SH-SY5Y (cell line): ENCODE results near the gene ELMO1.

Experiments
- GATA2 ChIP-seq: IDR thresholded peaks from 2 replicates; pipeline ENCODE4 v1.6.1; 2011; ENCODE audit warnings: mild to moderate bottlenecking, low read depth, low read length
- GATA3 ChIP-seq: IDR thresholded peaks from 2 replicates; pipeline ENCODE4 v1.6.1; 2011; ENCODE audit warnings: low read depth, mild to moderate bottlenecking, low read length, moderate library complexity

The ELMO1 gene

DNA sequence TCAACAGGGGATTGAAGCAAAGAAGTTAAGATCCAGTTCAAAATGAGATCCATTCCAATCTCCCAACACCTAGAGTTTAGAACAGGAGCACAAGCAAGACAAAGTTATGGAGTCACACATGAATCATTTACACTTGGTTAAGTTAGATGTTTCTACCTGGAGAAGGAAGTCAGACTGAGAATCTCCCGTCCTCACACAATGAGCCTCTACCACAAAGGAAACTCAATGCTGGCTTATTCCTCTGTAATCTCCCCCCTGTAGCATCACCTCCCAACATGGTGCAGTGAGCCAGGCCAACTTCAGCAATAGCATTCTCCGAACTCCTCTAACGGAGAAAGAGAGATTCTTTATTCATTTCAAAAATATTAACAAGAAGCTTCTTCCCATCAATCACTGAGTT, 82.2 kb downstream of the ELMO1 start:
- TF ChIP-seq GATA2 (no peak), GATA3 (no peak)

GRCh38 chr7:37365405-37365804, 83.3 kb downstream of the ELMO1 start:
- TF ChIP-seq GATA2 = no peak
- TF ChIP-seq GATA3 = no peak

- TF ChIP-seq GATA3 (no peak), GATA2 (no peak)
Measured at GRCh38 chr7:37364856-37365255, 83.8 kb downstream of the ELMO1 start.

GRCh38 chr7:37363536-37364491, 84.8 kb downstream of the ELMO1 start:
- TF ChIP-seq GATA3 = no peak
- no peak for TF ChIP-seq GATA2

DNA sequence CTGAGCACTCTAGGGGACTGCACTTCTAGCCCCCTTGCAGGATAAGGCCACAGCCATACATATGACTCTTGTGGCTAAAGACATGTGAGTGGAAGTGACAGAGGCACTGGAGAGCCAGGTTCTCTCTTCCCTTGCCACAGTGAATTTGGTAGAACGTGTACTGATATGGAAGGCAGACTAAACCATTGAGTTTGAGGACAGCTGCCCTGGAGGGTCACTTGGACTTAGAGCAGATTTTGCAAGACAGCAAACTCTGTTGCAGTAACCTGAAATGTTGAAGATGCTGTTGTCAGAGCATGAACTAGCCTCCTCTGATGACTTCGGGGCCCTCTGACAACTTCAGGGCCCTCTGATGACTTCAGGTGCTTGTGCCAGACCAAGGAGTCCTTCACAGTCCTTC, 85.9 kb downstream of the ELMO1 start:
- TF ChIP-seq GATA2 (no peak), GATA3 (no peak)

DNA sequence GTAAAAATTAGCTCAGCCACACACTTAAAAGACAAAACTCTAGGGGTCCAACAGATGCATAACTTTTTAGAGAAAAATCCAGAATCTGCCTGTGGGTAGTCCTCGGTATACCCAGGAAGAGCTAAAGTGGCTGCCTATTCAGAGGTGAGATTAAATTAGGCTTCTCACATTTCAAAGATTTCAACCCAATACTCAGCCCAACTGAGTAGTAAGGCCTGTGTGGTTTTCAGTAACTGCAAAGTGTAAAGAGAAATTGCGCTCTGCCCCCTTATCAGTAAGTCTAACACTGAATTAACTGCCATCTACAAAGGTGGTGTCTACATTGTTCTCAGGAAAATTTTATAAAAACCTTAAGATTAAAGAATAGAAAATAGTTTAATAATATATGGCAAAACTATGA, 88.2 kb downstream of the ELMO1 start:
- TF ChIP-seq GATA2 (no peak), GATA3 (no peak)

GRCh38 chr7:37359662-37360444, 88.8 kb downstream of the ELMO1 start:
- TF ChIP-seq GATA3 = peak; percentile 57; the same call in 1 of the 2 replicates
- no peak for TF ChIP-seq GATA2

GRCh38 chr7:37359180-37359579, 89.5 kb downstream of the ELMO1 start:
- TF ChIP-seq GATA2 (no peak), GATA3 (no peak)

GRCh38 chr7:37357637-37357996, 91.0 kb downstream of the ELMO1 start:
- TF ChIP-seq GATA2 (peak; percentile 66), GATA3 (peak; percentile 56; the same call in 1 of the 2 replicates)

- no peak for TF ChIP-seq GATA2
- TF ChIP-seq GATA3 = no peak
Measured at GRCh38 chr7:37356911-37357636, 91.6 kb downstream of the ELMO1 start.

DNA sequence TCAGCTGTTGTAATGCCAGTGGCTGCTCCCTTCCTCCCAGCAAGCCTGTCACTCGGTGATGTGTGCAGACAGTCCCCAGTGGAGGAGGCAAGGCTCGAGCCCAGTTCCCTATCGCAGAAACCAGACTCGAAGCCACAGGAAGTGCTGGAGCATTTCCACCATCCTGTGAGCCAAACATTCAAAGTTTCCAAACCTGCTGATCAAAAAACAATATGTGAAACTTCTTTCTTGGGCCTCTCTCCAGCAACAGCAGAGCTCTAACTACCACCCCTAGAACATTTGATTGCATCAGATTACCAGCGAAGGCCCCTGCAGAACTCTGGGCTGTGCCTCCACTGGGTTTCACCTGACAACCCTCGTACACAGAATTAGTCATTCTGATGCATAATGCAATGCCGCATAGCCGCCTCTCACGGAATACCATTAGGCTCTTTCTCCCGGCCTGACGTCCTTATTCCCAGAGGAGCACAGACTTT, 94.0 kb downstream of the ELMO1 start:
- no peak for TF ChIP-seq GATA2
- no peak for TF ChIP-seq GATA3

GRCh38 chr7:37353949-37354655, 94.6 kb downstream of the ELMO1 start:
- TF ChIP-seq GATA3 (no peak), GATA2 (no peak)

DNA sequence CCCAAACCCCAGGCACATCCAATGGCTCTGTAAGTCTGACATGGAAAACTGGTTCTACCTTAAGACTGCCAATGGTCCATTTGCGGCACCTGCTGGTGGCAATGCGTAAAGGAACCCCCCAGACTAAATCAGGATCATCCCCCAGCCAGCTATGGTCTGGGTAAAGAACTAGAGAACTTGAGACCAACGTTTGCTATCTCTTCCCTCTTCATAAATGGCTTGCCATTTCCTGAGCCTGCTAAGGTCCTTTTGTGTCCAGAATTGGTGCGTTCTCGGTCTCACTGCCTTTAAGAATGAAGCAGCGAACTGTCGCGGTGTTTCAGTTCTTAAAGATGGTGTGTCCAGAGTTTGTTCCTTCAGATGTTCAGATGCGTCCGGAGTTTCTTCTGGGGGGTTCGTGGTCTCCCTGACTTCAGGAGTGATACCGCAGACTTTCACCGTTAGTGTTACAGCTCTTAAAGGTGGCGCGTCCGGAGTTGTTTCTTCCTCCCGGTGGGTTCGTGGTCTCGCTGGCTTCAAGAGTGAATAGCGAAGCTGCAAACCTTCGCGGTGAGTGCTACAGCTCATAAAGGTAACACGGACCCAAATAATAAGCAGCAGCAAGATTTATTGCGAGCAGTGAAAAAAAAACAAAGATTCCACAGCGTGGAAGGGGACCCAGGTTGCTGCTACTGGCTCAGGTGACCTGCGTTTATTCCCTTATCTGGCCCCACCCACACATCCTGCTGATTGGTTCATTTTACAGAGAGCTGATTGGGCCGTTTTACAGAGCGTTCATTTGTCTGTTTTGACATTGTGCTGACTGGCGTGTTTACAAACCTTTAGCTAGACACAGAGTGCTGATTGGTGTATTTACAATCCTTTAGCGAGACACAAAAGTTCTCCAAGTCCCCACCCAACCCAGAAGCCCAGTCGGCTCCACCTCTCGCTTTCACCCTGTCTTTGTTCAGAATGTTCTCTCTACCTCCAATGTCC, 95.4 kb downstream of the ELMO1 start:
- TF ChIP-seq GATA2 (no peak), GATA3 (no peak)
